Nephron (organoid): Measurements from ENCODE around the gene GPR61.
A peak's percentile ranks its signal among the peaks of the same experiment; 100 is the strongest.

Experiments
- H3K27ac Mint-ChIP-seq, 3 experiments: 2 replicates each; pipeline ENCODE4 v1.8.0; 2020; ENCODE audit warnings: mixed read lengths in 3 of 3, mild to moderate bottlenecking in 2 of 3, moderate library complexity in 1 of 3
- H3K27me3 Mint-ChIP-seq: 2 replicates; pipeline ENCODE4 v1.8.0; 2021; ENCODE audit warnings: low read depth, mild to moderate bottlenecking, moderate library complexity, mixed read lengths
- H3K36me3 Mint-ChIP-seq: 2 replicates; pipeline ENCODE4 v1.8.0; 2020; ENCODE audit warnings: low read depth, mixed read lengths
- H3K4me1 Mint-ChIP-seq: 2 replicates; pipeline ENCODE4 v1.8.0; 2020; ENCODE audit warnings: mixed read lengths
- H3K4me3 Mint-ChIP-seq, 3 experiments: 2 replicates each; pipeline ENCODE4 v1.8.0; 2020; ENCODE audit warnings: mild to moderate bottlenecking in 3 of 3, mixed read lengths in 3 of 3, moderate library complexity in 2 of 3
- H3K9me3 Mint-ChIP-seq: 2 replicates; pipeline ENCODE4 v1.8.0; 2020; ENCODE audit warnings: mixed read lengths
- TF ChIP-seq, protein P1 (sequence below), 3 experiments: fragments of 200-600 bp; sonication (generic); IDR thresholded peaks; one replicate each; pipeline ENCODE4 v1.5.0; 2021; ENCODE audit warnings: antibody characterized with exemption in 3 of 3; ENCODE audit not compliant: unreplicated experiment in 3 of 3

GPR61 gene

DNA sequence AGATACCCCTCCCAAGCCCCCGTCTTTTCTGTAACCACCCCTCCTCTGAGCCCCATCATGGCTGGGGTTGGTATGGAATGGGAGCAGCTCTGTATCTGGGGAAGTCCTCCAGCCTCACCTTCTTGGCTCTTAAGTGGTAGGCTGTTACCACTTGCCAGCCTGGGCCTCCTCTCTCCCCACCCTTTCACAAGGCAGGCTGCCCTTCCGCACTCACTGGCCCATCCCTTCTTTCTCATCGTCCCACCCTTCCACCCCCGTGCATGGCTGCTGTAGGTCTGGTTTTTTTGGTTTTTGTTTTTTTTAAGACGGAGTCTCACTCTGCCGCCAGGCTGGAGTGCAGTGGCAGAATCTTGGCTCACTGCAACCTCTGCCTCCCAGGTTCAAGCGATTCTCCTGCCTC lies 40.6 kb upstream of the GPR61 start:
- Mint-ChIP-seq H3K27ac (peak overlapping the region; percentile 74 to 96 (median 75)), H3K27me3 (no peaks in the 10 kb centered on the region), H3K9me3 (no peaks in the 10 kb centered on the region), H3K4me3 (peak overlapping the region in 1 of 3 experiments; percentile 10), H3K4me1 (peaks cover 74% of the 10 kb centered on the region), H3K36me3 (peaks cover 13% of the 10 kb centered on the region)
- TF ChIP-seq, protein P1, sequence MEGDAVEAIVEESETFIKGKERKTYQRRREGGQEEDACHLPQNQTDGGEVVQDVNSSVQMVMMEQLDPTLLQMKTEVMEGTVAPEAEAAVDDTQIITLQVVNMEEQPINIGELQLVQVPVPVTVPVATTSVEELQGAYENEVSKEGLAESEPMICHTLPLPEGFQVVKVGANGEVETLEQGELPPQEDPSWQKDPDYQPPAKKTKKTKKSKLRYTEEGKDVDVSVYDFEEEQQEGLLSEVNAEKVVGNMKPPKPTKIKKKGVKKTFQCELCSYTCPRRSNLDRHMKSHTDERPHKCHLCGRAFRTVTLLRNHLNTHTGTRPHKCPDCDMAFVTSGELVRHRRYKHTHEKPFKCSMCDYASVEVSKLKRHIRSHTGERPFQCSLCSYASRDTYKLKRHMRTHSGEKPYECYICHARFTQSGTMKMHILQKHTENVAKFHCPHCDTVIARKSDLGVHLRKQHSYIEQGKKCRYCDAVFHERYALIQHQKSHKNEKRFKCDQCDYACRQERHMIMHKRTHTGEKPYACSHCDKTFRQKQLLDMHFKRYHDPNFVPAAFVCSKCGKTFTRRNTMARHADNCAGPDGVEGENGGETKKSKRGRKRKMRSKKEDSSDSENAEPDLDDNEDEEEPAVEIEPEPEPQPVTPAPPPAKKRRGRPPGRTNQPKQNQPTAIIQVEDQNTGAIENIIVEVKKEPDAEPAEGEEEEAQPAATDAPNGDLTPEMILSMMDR (IDR thresholded peaks at IDR 0.05; ENCODE audit: unreplicated experiment in 3 of 3) = no peak

DNA sequence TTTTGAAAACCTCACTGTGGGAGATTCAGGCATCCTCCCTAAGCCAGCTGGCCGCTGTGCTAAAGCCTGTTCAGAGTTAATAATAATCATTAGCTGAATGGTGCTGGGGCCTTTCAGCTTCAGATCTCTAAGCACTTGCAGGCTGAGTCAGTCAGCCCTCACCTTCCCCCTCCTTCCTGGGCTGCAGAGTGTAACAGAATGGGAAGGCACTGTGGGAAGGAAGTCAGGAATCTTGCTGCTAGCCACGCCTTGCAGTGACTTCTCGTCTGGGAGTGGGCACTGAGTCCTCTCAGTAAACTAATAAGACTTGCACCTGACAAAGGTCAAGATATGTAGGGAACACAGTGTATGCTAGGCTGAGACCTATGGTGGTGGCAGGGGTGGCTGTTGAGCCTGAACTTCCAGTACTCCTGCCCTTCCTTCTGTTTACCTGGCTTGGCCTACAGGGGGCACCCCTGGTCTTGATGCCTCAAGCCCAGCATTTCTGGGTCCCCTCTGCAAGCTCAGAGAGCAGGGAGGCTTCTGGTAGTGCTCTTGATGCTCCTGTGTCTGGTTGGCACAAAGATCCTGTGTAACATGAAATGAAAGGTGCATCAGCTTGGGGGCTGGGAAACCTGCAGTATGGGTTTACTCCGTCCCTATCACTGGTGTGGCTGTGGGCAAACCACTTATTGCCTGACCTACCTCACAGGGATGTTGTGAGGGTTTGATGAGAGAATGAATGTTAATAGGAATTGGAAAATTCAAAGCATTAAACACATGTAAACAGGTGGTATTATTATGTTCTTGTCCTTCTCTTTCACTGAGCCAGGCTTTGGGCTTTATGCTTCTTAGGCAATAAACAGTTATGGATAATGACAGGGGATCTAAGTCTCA lies 39.8 kb upstream of the GPR61 start:
- H3K4me1 Mint-ChIP-seq = peaks cover 74% of the 10 kb centered on the region
- H3K27me3 Mint-ChIP-seq = no peaks in the 10 kb centered on the region
- H3K36me3 Mint-ChIP-seq = peaks cover 13% of the 10 kb centered on the region
- H3K27ac Mint-ChIP-seq = peak overlapping the region; percentile 75 to 96 (median 91)
- peak overlapping the region; percentile 27 to 68 (median 60) for H3K4me3 Mint-ChIP-seq
- TF ChIP-seq, protein P1 (IDR thresholded peaks at IDR 0.05; ENCODE audit: unreplicated experiment in 3 of 3) = peak in 2 of 3 experiments; percentile 31 to 38
- H3K9me3 Mint-ChIP-seq = no peaks in the 10 kb centered on the region

DNA sequence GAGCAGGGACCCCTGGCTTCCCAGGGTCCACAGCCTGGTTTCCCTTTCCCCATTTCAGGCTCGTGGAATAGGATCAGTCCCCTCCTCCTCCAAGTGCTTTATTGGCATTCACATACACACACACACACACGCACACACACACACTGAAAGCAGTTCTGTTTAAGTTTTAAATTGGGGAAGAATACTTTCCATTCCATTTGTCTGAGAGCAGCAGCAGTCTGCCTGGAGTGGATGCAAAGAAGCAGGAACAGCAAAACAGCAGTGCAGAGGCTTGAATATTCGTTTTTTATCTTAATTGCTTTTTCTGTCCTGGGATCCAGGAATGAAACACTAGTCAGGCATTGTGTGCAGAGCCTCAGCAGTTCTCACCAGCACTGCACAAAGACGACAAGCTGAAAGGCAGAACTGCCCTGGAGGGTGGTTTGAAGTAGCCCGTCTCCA lies 38.7 kb upstream of the GPR61 start:
- Mint-ChIP-seq H3K4me3 (peak overlapping the region in 1 of 3 experiments; percentile 17), H3K9me3 (no peaks in the 10 kb centered on the region), H3K4me1 (peaks cover 67% of the 10 kb centered on the region), H3K27me3 (no peaks in the 10 kb centered on the region), H3K27ac (peak overlapping the region; percentile 40 to 91 (median 62)), H3K36me3 (peaks cover 9% of the 10 kb centered on the region)
- TF ChIP-seq, protein P1 (IDR thresholded peaks at IDR 0.05; ENCODE audit: unreplicated experiment in 3 of 3) = no peak

DNA sequence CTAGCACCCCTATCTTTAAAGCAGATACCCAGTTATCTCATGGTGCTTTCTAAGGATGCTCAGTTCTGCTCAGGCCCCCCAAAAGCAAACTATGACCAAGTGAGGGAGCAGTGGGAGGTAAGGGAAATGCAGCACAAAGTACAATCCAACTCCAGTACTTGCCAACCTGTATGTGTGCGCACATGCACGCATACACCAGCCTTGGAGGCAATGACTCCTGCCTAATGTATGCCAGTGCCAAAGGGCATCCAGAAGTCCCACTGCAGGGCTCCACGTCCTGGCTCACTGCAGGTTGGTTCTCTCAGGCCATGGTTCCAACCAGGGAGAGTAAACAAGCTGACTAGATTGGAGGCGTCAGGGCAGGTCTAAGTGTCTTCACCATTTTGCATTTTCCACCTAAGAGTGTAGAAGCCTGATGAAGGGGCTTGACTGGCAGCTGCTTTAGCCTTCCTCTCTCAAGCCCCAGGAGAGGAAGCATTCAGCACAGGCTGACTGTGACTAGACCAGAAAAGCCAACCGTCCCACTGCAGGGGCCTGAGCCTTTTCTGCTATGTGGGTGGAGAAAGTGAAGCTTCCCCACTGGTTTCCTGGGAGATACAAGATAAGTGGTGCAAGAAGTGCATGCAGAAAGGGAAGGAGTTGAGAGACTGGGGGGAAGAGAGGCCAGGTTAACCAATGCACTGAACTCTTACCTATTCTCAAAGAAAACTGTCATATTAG lies 37.9 kb upstream of the GPR61 start:
- Mint-ChIP-seq H3K27me3 (no peaks in the 10 kb centered on the region), H3K9me3 (no peaks in the 10 kb centered on the region), H3K27ac (no peak overlapping the region), H3K4me3 (no peak overlapping the region), H3K4me1 (peaks cover 58% of the 10 kb centered on the region), H3K36me3 (peaks cover 3% of the 10 kb centered on the region)
- TF ChIP-seq, protein P1 (IDR thresholded peaks at IDR 0.05; ENCODE audit: unreplicated experiment in 3 of 3) = no peak

DNA sequence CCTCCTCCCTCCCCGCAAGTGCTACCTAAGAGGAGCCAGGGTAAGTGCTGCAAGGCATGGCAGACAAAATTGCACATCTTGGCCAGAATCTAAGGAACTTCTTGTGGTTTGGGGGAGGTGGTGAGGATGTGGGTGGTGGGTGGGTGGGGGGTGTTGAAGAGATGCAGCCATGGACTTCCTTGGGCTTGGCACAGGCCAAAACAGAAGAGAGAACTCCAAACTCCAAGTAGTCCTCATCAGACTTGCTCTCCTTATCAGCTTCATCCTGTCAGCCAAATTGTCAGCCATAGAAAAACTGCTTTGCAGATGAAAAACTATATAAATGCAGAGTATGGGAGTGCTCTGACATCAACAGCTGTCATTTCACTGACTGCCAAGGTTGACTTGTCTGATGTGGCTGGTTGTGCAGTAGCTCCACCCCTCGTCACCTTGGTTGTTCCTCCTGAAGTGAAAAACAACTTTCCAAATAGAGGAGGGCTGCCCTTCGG lies 37.3 kb upstream of the GPR61 start:
- H3K9me3 Mint-ChIP-seq = no peaks in the 10 kb centered on the region
- H3K4me3 Mint-ChIP-seq = no peak overlapping the region
- H3K27me3 Mint-ChIP-seq = peaks cover 3% of the 10 kb centered on the region
- peaks cover 7% of the 10 kb centered on the region for H3K36me3 Mint-ChIP-seq
- peaks cover 55% of the 10 kb centered on the region for H3K4me1 Mint-ChIP-seq
- no peak overlapping the region for H3K27ac Mint-ChIP-seq
- TF ChIP-seq, protein P1 (IDR thresholded peaks at IDR 0.05; ENCODE audit: unreplicated experiment in 3 of 3) = no peak
